ENCODE data around the gene ZNRF4. TPM values are rescaled to one million over a fixed set of nuclear protein-coding genes. Genes with fewer than 3 reads are reported as not detected.
"Not testable (repeated sequence)": the region's sequence is repeated elsewhere in the genome, so short reads cannot be mapped to it uniquely, and the experiment has no call there.

ZNRF4 gene
- total RNA-seq, 1 experiment from 2014 or later, result not detected

GRCh38 chr19:5436948-5437306 is 18.3 kb upstream of the ZNRF4 start:
- TF ChIP-seq HMGA2 (CRISPR knock-in tag; IDR thresholded peaks at IDR 0.05) (no peak), GRHL2 (CRISPR knock-in tag; IDR thresholded peaks at IDR 0.05; ENCODE audit: insufficient replicate concordance, severe bottlenecking) (no peak), ZSCAN18 (CRISPR knock-in tag; IDR thresholded peaks at IDR 0.05) (no peak), FOXK1 (CRISPR knock-in tag; IDR thresholded peaks at IDR 0.05) (no peak), CREB1 (CRISPR knock-in tag; IDR thresholded peaks at IDR 0.05) (no peak), USF2 (CRISPR knock-in tag; IDR thresholded peaks at IDR 0.05) (no peak), AR (CRISPR knock-in tag; IDR thresholded peaks at IDR 0.05) (no peak), SP1 (CRISPR knock-in tag; conservative IDR thresholded peaks at IDR 0.05) (no peak), EMX1 (CRISPR knock-in tag; IDR thresholded peaks at IDR 0.05) (no peak), KAT7 (CRISPR knock-in tag; IDR thresholded peaks at IDR 0.05; ENCODE audit: borderline replicate concordance) (no peak), MYBL2 (CRISPR knock-in tag; IDR thresholded peaks at IDR 0.05) (no peak), CREM (CRISPR knock-in tag; IDR thresholded peaks at IDR 0.05) (no peak), HMGXB4 (CRISPR knock-in tag; IDR thresholded peaks at IDR 0.05) (no peak), STAT6 (CRISPR knock-in tag; conservative IDR thresholded peaks at IDR 0.05; ENCODE audit: low read depth) (no peak), AFF4 (CRISPR knock-in tag; IDR thresholded peaks at IDR 0.05; ENCODE audit: borderline replicate concordance) (no peak), PRRX2 (CRISPR knock-in tag; IDR thresholded peaks at IDR 0.05) (no peak), NR1H2 (CRISPR knock-in tag; IDR thresholded peaks at IDR 0.05) (no peak), JUN (CRISPR knock-in tag; IDR thresholded peaks at IDR 0.05) (no peak)
- Mint-ChIP-seq H3K4me1 (peaks cover 16% of the 10 kb centered on the region), H3K27me3 (ENCODE audit: low read depth) (peaks cover 73% of the 10 kb centered on the region), H3K36me3 (no peaks in the 10 kb centered on the region), H3K9me3 (no peaks in the 10 kb centered on the region), H3K4me3 (peak overlapping the region; percentile 81), H3K27ac (no peak overlapping the region)
- peak; percentile 23 for ATAC-seq
- DNase-seq (ENCODE audit: low spot score), result no peak
- POLR2A ChIA-PET, result interaction anchor here (0.6 kb wide), 2 partner anchors 8 to 136 kb away, joined by 3 to 4 read pairs; no protein-coding TSS in a partner anchor
- CTCF ChIA-PET, result interaction anchor here (0.6 to 1.7 kb wide), 7 partner anchors 39 to 628 kb away, joined by 3 to 5 read pairs (median 4); partner anchors contain the start of gene TINCR

- ATAC-seq; POLR2A ChIA-PET; H3K27ac Mint-ChIP-seq; H3K36me3 Mint-ChIP-seq; DNase-seq (ENCODE audit: low spot score); H3K4me3 Mint-ChIP-seq; H3K9me3 Mint-ChIP-seq: not testable (repeated sequence)
- CTCF ChIA-PET, result interaction anchor here (0.7 kb wide), 1 partner anchor 9 kb away, joined by 3 read pairs; no protein-coding TSS in a partner anchor
- H3K27me3 Mint-ChIP-seq (ENCODE audit: low read depth), result peaks cover 62% of the 10 kb centered on the region
- peaks cover 15% of the 10 kb centered on the region for H3K4me1 Mint-ChIP-seq
These were observed 16.5 kb upstream of the ZNRF4 start for GRCh38 chr19:5438756-5439155.

Data from WTC11 (cell line).